WERI-Rb-1 (cell line): Measurements from ENCODE around the gene ITPKA.

Experiments
- DNase-seq: peaks from one replicate; pipeline ENCODE4 v3.0.0-alpha.2; 2020
- H3K27ac ChIP-seq: fragments of 250-450 bp; sonication (Bioruptor Pico); 2 replicates; pipeline ENCODE4 v1.5.1; 2020; ENCODE audit warnings: mild to moderate bottlenecking, moderate library complexity
- H3K27me3 ChIP-seq: fragments of 250-450 bp; sonication (Bioruptor Pico); 2 replicates; pipeline ENCODE4 v1.5.1; 2021; ENCODE audit warnings: mild to moderate bottlenecking, low read depth, moderate library complexity; ENCODE audit not compliant: insufficient read depth, severe bottlenecking
- H3K36me3 ChIP-seq: fragments of 250-450 bp; sonication (Bioruptor Pico); 2 replicates; pipeline ENCODE4 v1.5.1; 2020; ENCODE audit warnings: mild to moderate bottlenecking, moderate library complexity
- H3K4me3 ChIP-seq: 2 replicates; pipeline ENCODE4 v1.5.1; 2011; ENCODE audit warnings: low read depth, mild to moderate bottlenecking, control low read depth, low read length
- H3K9me3 ChIP-seq: fragments of 250-450 bp; sonication (Bioruptor Pico); 2 replicates; pipeline ENCODE4 v1.5.1; 2021; ENCODE audit warnings: mild to moderate bottlenecking, moderate library complexity; ENCODE audit not compliant: severe bottlenecking
- TF ChIP-seq, protein P1 (sequence below): IDR thresholded peaks from 2 replicates; pipeline ENCODE4 v1.5.1; 2011; ENCODE audit warnings: low read depth, mild to moderate bottlenecking, control low read depth, inconsistent platforms, low read length

ITPKA gene

GRCh38 chr15:41480396-41481140, 13.1 kb upstream of the ITPKA start:
- Histone ChIP-seq H3K36me3 (peaks cover 67% of the 10 kb centered on the region), H3K27me3 (no peaks in the 10 kb centered on the region), H3K9me3 (no peaks in the 10 kb centered on the region), H3K4me3 (no peak overlapping the region), H3K27ac (no peak overlapping the region)
- TF ChIP-seq, protein P1, sequence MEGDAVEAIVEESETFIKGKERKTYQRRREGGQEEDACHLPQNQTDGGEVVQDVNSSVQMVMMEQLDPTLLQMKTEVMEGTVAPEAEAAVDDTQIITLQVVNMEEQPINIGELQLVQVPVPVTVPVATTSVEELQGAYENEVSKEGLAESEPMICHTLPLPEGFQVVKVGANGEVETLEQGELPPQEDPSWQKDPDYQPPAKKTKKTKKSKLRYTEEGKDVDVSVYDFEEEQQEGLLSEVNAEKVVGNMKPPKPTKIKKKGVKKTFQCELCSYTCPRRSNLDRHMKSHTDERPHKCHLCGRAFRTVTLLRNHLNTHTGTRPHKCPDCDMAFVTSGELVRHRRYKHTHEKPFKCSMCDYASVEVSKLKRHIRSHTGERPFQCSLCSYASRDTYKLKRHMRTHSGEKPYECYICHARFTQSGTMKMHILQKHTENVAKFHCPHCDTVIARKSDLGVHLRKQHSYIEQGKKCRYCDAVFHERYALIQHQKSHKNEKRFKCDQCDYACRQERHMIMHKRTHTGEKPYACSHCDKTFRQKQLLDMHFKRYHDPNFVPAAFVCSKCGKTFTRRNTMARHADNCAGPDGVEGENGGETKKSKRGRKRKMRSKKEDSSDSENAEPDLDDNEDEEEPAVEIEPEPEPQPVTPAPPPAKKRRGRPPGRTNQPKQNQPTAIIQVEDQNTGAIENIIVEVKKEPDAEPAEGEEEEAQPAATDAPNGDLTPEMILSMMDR: no peak
- no peak for DNase-seq

GRCh38 chr15:41482110-41482877, 11.4 kb upstream of the ITPKA start:
- Histone ChIP-seq H3K36me3 (peaks cover 50% of the 10 kb centered on the region), H3K4me3 (no peak overlapping the region), H3K9me3 (no peaks in the 10 kb centered on the region), H3K27me3 (no peaks in the 10 kb centered on the region), H3K27ac (no peak overlapping the region)
- TF ChIP-seq, protein P1: no peak
- DNase-seq: no peak

DNA sequence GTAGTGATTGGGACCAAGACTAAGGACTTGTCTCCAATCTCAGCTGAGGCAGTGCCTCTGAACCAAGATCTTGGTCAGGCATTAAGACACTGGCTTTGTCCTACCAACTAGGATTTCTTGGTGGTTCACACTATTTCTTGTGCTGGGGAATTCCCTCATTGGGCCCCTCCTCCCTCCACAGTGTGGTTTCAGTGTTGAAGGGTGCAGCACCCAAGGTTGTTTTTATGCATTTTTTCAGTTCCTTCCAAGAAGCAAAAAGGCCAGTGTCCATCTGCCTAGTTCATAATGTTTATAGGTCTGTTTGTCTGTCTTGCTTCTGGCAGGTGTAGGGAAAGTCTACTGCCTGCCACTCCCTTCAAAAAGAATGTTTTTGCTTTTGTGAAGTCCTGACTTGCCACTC, 10.6 kb upstream of the ITPKA start:
- Histone ChIP-seq H3K9me3 (no peaks in the 10 kb centered on the region), H3K4me3 (no peak overlapping the region), H3K27me3 (no peaks in the 10 kb centered on the region), H3K27ac (no peak overlapping the region), H3K36me3 (peaks cover 42% of the 10 kb centered on the region)
- TF ChIP-seq, protein P1: no peak
- no peak for DNase-seq

DNA sequence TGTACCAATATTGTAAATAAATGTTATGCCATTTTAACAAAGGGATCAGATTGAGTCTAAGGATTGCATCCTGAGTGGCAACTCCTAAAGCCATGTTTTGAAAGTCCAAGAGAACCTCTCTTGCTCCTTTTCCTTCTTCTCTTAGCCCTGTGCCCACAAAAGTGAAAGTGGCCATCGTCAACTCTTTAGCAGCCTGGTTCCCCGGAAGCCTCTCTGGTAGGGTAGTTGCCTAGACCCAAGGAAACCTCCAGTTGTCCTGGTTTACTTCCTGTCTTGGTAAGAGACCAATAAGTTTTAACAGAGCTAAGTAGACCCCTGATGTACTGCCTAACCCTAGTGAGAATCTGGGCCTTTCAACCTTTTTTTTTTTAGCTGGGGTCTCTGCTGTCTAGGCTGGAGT, 10.2 kb upstream of the ITPKA start:
- Histone ChIP-seq H3K27ac (no peak overlapping the region), H3K36me3 (peaks cover 41% of the 10 kb centered on the region), H3K9me3 (no peaks in the 10 kb centered on the region), H3K4me3 (no peak overlapping the region), H3K27me3 (no peaks in the 10 kb centered on the region)
- TF ChIP-seq, protein P1: no peak
- DNase-seq: no peak

DNA sequence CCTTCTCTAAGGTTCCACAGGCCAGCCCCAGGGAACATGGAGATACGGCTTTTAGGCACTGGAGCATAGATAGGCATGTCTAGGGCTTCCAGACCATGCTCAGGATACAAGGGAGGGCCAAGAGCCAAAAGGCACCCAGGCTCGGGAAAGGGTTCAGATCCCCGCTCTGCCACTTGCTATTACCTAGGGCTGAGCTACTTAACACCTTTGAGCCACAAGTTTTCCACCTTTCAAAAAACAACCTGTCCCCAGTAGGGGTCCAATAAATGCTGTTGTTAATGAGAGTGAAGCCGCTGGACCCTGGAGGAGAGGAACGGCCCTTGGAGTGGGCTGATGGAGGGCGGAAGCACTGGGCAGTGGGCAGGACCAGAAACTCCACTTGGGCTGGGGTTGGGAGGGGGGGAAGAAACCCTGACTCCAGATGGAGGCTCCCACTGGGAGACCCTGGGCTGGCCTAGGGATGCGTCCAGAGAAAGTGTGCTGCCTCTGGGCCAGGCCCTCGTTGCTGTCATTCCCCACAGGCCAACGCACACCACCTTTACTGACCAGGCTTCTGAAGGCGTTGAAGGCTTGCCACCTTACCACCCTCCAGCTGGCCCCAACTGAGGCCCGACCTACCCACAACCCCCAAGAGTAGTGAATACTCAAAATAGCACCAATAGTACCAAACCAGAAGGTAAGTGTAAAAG, 8.6 kb upstream of the ITPKA start:
- no peaks in the 10 kb centered on the region for H3K27me3 ChIP-seq
- no peak for DNase-seq
- peaks cover 25% of the 10 kb centered on the region for H3K36me3 ChIP-seq
- TF ChIP-seq, protein P1: no peak
- H3K9me3 ChIP-seq: no peaks in the 10 kb centered on the region
- H3K27ac ChIP-seq: no peak overlapping the region
- H3K4me3 ChIP-seq: no peak overlapping the region
